Effector memory CD8-positive, alpha-beta T cell (primary cell): ENCODE measurements around the gene TECPR2.
A peak's percentile ranks its signal among the peaks of the same experiment; 100 is the strongest.

Experiments
- ATAC-seq: fragments of 150-1000 bp; cut with Tn5 transposase; replicated peaks from 2 replicates; pipeline ENCODE4 v1.10.0; 2021; ENCODE audit warnings: mild to moderate bottlenecking, moderate library complexity
- DNase-seq, 3 experiments: peaks; one replicate each; pipeline ENCODE4 v3.0.0; 2021
- H3K27ac Mint-ChIP-seq, 2 donors: one replicate each; pipeline ENCODE4 v1.8.0; 2022; ENCODE audit warnings: mild to moderate bottlenecking in 2 of 2, mixed read lengths in 2 of 2, moderate library complexity in 2 of 2
- H3K27me3 Mint-ChIP-seq, 2 donors: one replicate each; pipeline ENCODE4 v1.8.0; 2022; ENCODE audit warnings: mixed read lengths in 2 of 2
- H3K36me3 Mint-ChIP-seq: one replicate; pipeline ENCODE4 v1.8.0; 2022; ENCODE audit warnings: mild to moderate bottlenecking, moderate library complexity, mixed read lengths; ENCODE audit not compliant: insufficient read depth
- H3K4me1 Mint-ChIP-seq, 2 donors: one replicate each; pipeline ENCODE4 v1.8.0; 2022; ENCODE audit warnings: low read depth in 2 of 2, mixed read lengths in 2 of 2
- H3K4me3 Mint-ChIP-seq, 2 donors: one replicate each; pipeline ENCODE4 v1.8.0; 2022; ENCODE audit warnings: mild to moderate bottlenecking in 2 of 2, mixed read lengths in 2 of 2, moderate library complexity in 2 of 2
- H3K9me3 Mint-ChIP-seq, 2 donors: one replicate each; pipeline ENCODE4 v1.8.0; 2022; ENCODE audit warnings: mixed read lengths in 2 of 2

TECPR2 gene

DNA sequence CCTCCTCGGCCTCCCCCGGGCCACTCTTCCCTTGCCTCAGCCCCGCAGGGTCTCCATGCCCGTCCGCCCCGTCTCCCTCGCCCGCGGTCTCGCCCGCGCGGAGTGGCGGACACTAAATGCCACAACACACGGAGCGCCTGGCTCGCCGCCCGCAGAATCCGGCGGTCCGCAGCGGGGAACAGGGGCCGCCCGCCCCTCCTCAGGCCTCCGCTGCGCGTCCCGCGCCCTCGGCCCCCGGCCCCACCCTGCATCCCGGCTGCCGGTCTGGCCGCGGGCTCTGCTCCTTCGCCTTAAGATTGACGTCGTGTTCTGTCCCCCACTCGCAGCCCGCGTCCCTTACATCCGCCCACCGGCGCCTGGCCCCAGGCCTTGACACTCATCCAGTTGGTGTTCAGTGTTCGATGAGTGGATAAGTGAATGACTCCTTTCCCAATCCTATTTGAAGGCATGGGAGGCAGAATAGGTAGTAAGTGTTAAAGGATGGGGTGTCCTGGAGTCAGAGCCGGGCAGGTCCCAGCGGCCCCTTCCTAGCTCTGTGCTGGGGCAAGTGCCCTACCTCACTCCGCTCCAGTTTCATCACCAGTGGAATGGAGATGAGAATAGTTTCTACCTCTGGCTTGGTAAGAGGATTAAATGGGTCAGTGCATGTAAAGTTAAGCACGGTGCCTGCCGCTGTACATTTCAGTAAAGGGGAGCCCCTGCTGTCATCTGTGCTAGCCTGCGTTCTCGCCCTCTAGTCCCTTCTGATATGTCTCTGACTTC is 622 bp downstream of the TECPR2 start:
- H3K27ac Mint-ChIP-seq, result peak overlapping the region; percentile 85 to 89
- ATAC-seq, result peak; percentile 16
- no peaks in the 10 kb centered on the region for H3K27me3 Mint-ChIP-seq
- DNase-seq, result peak in 2 of 3 experiments; percentile 12 to 23
- H3K36me3 Mint-ChIP-seq, result peaks cover 19% of the 10 kb centered on the region
- H3K9me3 Mint-ChIP-seq, result no peaks in the 10 kb centered on the region
- H3K4me1 Mint-ChIP-seq, result peaks cover 19 to 22% of the 10 kb centered on the region in 2 donors
- H3K4me3 Mint-ChIP-seq, result no peak overlapping the region

DNA sequence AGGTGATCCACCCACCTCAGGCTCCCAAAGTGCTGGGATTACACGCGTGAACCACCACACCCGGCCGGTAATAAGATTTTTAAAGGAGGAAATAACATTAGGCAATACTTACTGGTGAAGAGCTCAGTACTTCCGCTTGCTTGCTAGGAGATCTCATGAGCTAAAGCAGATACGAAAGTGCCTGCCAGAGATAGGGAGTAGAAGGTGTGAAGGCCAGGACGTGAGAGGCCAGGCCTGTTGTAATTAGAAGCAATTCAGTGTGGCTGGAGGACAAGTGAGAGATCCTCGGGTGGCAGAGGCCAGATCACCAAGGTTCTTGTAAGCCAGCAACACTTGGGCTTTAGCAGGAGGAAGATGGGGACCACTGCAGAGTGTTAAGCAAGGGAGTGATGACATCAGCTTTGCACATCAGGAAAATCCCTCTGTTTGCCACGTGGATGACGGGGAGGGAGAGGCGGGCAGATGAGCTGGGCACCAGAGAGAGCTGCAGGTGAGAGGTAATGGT is 7.6 kb downstream of the TECPR2 start:
- Mint-ChIP-seq H3K27ac (no peak overlapping the region), H3K36me3 (no peaks in the 10 kb centered on the region), H3K27me3 (no peaks in the 10 kb centered on the region), H3K4me3 (peak overlapping the region in 1 of 2 donors; percentile 28), H3K9me3 (no peaks in the 10 kb centered on the region), H3K4me1 (peaks cover 12 to 16% of the 10 kb centered on the region in 2 donors)
- ATAC-seq, result no peak
- no peak for DNase-seq

DNA sequence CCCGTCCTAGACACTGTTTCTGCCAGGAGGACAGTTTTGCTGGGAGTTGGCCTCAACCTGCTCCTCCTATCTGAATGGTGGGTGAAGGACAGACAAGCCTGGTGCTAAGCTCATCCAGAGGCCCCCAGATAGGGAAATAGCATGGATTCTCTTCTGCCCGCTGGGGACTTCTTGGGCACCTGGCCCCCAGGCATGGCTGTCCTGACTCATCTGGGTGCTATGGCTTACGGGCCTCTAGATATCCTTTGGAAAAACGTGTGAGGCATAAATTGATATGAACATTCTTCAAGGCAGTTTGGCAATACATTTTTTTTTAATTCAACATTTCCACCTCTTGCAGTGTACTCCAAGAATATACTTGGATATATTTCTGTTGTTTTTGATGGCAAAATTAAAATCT is 8.6 kb downstream of the TECPR2 start:
- Mint-ChIP-seq H3K4me3 (no peak overlapping the region), H3K9me3 (no peaks in the 10 kb centered on the region), H3K36me3 (no peaks in the 10 kb centered on the region), H3K27me3 (no peaks in the 10 kb centered on the region), H3K4me1 (peaks cover 12 to 20% of the 10 kb centered on the region in 2 donors), H3K27ac (no peak overlapping the region)
- ATAC-seq, result no peak
- no peak for DNase-seq

GRCh38 chr14:102373110-102373509 is 10.4 kb downstream of the TECPR2 start:
- peaks cover 4% of the 10 kb centered on the region for H3K36me3 Mint-ChIP-seq
- H3K4me1 Mint-ChIP-seq, result peaks cover 10 to 20% of the 10 kb centered on the region in 2 donors

DNA sequence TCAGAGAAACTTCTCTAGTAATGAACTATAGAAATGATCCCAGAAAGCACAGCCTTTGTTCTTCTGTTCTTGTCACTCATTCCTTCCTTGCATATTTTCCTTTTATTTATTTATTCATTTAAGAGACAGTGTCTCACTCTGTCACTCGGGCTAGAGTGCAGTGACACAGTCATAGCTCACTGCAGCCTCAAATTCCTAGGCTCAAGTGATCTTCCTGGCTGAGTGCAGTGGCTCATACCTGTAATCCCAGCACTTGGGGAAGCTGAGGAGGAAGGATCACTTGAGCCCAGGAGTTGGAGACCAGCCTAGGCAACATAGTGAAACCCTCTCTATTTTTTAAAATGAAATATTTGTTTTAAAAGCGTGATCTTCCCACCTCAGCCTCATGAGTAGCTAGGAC is 11.5 kb downstream of the TECPR2 start:
- peaks cover 8 to 16% of the 10 kb centered on the region in 2 donors for H3K4me1 Mint-ChIP-seq
- no peak overlapping the region for H3K4me3 Mint-ChIP-seq
- ATAC-seq (no peak), DNase-seq (no peak)
- no peaks in the 10 kb centered on the region for H3K27me3 Mint-ChIP-seq
- H3K27ac Mint-ChIP-seq, result no peak overlapping the region
- H3K9me3 Mint-ChIP-seq, result no peaks in the 10 kb centered on the region
- peaks cover 4% of the 10 kb centered on the region for H3K36me3 Mint-ChIP-seq

More at GRCh38 chr14:102373110-102373509, 10.4 kb downstream of the TECPR2 start:
- DNase-seq, result no peak
- Mint-ChIP-seq H3K4me3 (no peak overlapping the region), H3K27ac (no peak overlapping the region), H3K9me3 (no peaks in the 10 kb centered on the region), H3K27me3 (no peaks in the 10 kb centered on the region)
- no peak for ATAC-seq

DNA sequence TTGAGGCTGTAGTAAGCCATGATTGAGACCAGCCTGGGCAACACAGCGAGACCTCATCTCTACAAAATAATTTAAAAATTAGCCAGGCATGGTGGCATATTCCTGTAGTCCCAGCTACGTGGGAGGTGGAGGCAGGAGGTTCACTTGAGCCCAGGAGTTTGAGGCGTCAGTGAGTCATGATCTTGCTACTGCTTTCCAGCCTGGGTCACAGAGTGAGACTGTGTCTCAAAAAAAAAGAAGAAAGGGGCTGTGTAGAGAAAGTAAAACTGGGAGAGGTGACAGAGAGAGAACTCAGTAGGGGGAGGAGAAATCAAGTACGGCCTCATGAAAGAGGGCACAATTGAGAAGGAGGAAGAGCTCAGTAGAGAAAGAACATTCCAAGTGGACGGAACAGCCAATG is 12.4 kb downstream of the TECPR2 start:
- peaks cover 4% of the 10 kb centered on the region for H3K36me3 Mint-ChIP-seq
- peak overlapping the region in 1 of 2 donors; percentile 82 for H3K27ac Mint-ChIP-seq
- ATAC-seq (no peak), DNase-seq (no peak)
- no peaks in the 10 kb centered on the region for H3K27me3 Mint-ChIP-seq
- no peak overlapping the region for H3K4me3 Mint-ChIP-seq
- H3K4me1 Mint-ChIP-seq, result peaks cover 8 to 16% of the 10 kb centered on the region in 2 donors
- no peaks in the 10 kb centered on the region for H3K9me3 Mint-ChIP-seq

DNA sequence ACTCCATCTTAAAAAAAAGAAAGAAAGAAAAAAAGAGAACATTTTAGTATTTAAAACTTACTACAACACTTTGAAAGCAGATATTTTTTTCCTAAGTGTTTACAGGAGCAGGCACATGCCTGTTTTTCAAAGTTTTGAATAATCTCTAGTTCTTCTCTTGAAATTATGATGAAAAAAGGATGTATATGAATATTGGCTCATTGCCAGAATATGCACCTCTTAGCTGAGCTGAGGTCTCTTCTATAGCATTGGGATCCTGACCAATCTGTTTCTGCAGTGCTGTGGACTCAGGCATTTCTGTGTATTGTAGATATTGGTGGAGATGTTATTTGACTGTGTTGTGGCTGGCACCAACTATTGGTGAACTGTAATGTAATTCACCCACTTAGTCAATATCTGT is 15.0 kb downstream of the TECPR2 start:
- Mint-ChIP-seq H3K36me3 (peaks cover 4% of the 10 kb centered on the region), H3K27ac (no peak overlapping the region), H3K9me3 (no peaks in the 10 kb centered on the region), H3K27me3 (no peaks in the 10 kb centered on the region), H3K4me1 (peaks cover 0 to 8% of the 10 kb centered on the region in 2 donors), H3K4me3 (no peak overlapping the region)
- DNase-seq (no peak), ATAC-seq (no peak)

DNA sequence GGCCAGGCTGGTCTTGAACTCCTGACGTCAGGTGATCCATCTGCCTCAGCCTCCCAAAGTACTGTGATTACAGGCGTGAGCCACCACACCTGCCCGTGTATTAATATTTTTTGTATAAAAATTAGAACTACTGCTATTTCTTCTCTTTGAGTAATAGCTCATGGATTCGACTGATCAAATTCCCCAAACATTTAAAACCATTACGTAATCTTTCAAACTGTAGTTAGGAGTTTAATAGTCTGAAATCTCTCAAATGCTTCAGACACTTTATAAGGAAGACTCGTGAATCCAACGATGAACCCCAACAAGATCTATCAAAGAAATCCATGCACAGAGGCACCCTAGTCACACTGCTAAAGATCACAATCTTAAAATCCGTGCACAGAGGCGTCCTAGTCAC is 16.1 kb downstream of the TECPR2 start:
- no peak overlapping the region for H3K27ac Mint-ChIP-seq
- DNase-seq (no peak), ATAC-seq (no peak)
- peaks cover 4% of the 10 kb centered on the region for H3K36me3 Mint-ChIP-seq
- H3K4me1 Mint-ChIP-seq, result peaks cover 0 to 8% of the 10 kb centered on the region in 2 donors
- H3K9me3 Mint-ChIP-seq, result no peaks in the 10 kb centered on the region
- no peak overlapping the region for H3K4me3 Mint-ChIP-seq
- H3K27me3 Mint-ChIP-seq, result no peaks in the 10 kb centered on the region

- no peak for ATAC-seq
- H3K36me3 Mint-ChIP-seq, result no peaks in the 10 kb centered on the region
- H3K9me3 Mint-ChIP-seq, result no peaks in the 10 kb centered on the region
These were observed 24.3 kb downstream of the TECPR2 start for GRCh38 chr14:102387086-102387485.

GRCh38 chr14:102389246-102389645 is 26.5 kb downstream of the TECPR2 start:
- H3K36me3 Mint-ChIP-seq, result no peaks in the 10 kb centered on the region
- H3K4me3 Mint-ChIP-seq, result no peak overlapping the region
- no peaks in the 10 kb centered on the region for H3K9me3 Mint-ChIP-seq
- ATAC-seq (no peak), DNase-seq (no peak)
- peak overlapping the region in 1 of 2 donors; percentile 12 for H3K27ac Mint-ChIP-seq
- no peaks in the 10 kb centered on the region for H3K4me1 Mint-ChIP-seq
- H3K27me3 Mint-ChIP-seq, result no peaks in the 10 kb centered on the region

More at GRCh38 chr14:102387086-102387485, 24.3 kb downstream of the TECPR2 start:
- H3K27me3 Mint-ChIP-seq, result no peaks in the 10 kb centered on the region
- no peaks in the 10 kb centered on the region for H3K4me1 Mint-ChIP-seq
- no peak for DNase-seq
- H3K4me3 Mint-ChIP-seq, result no peak overlapping the region
- H3K27ac Mint-ChIP-seq, result no peak overlapping the region

GRCh38 chr14:102390064-102390855 is 27.5 kb downstream of the TECPR2 start:
- no peak for ATAC-seq
- H3K4me1 Mint-ChIP-seq, result no peaks in the 10 kb centered on the region
- H3K27me3 Mint-ChIP-seq, result no peaks in the 10 kb centered on the region
- H3K36me3 Mint-ChIP-seq, result no peaks in the 10 kb centered on the region
- DNase-seq, result no peak
- H3K4me3 Mint-ChIP-seq, result no peak overlapping the region
- H3K9me3 Mint-ChIP-seq, result no peaks in the 10 kb centered on the region
- peak overlapping the region in 1 of 2 donors; percentile 14 for H3K27ac Mint-ChIP-seq

DNA sequence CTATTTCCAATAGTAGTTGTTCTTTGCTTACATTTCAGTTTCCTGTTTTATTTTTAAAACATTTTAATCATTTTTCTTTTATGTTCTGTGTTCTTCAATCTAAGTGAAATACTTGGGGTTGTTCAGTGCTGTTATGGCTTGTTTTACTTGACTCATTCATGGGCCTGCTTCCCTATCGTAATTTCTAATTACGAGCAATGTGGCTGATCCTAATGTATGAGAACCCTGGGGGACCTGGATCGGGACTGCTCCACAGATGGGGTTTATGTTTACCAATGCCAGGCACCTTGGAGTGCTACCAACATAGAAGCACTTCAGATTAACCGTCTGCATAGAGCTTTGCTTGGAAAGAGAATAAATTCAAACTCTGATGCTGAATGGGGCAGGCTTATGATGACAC is 29.8 kb downstream of the TECPR2 start:
- DNase-seq (no peak), ATAC-seq (no peak)
- no peak overlapping the region for H3K27ac Mint-ChIP-seq
- H3K27me3 Mint-ChIP-seq, result no peaks in the 10 kb centered on the region
- H3K9me3 Mint-ChIP-seq, result no peaks in the 10 kb centered on the region
- no peaks in the 10 kb centered on the region for H3K4me1 Mint-ChIP-seq
- no peak overlapping the region for H3K4me3 Mint-ChIP-seq
- peaks cover 2% of the 10 kb centered on the region for H3K36me3 Mint-ChIP-seq

GRCh38 chr14:102394717-102395375 is 32.1 kb downstream of the TECPR2 start:
- Mint-ChIP-seq H3K36me3 (peaks cover 6% of the 10 kb centered on the region), H3K4me3 (no peak overlapping the region), H3K27me3 (no peaks in the 10 kb centered on the region), H3K4me1 (no peaks in the 10 kb centered on the region), H3K9me3 (peaks cover 0 to 2% of the 10 kb centered on the region in 2 donors), H3K27ac (peak overlapping the region in 1 of 2 donors; percentile 38)
- DNase-seq (no peak), ATAC-seq (peak; percentile 22)
